Dermis microvascular lymphatic vessel endothelial cell (primary cell): ENCODE results near the gene ARHGAP15. TPM values are rescaled to one million over a fixed set of nuclear protein-coding genes. Genes with fewer than 3 reads are reported as not detected.

Experiments used
- DNase-seq, 2 donors: peaks; one replicate each; pipeline versions ENCODE4 v3.0.0 to v3.0.0-alpha.2; 2010; ENCODE audit warnings: low read depth in 2 of 2
- total RNA-seq: library from RNA; depleted of rRNA; stranded (reverse); fragments of >200 nt; gene quantifications from 2 replicates; pipeline ENCODE4 v1.2.1, GENCODE V29; 2014

The ARHGAP15 gene
- total RNA-seq, 1 donor from 2014 or later: under 0.01 TPM

DNA sequence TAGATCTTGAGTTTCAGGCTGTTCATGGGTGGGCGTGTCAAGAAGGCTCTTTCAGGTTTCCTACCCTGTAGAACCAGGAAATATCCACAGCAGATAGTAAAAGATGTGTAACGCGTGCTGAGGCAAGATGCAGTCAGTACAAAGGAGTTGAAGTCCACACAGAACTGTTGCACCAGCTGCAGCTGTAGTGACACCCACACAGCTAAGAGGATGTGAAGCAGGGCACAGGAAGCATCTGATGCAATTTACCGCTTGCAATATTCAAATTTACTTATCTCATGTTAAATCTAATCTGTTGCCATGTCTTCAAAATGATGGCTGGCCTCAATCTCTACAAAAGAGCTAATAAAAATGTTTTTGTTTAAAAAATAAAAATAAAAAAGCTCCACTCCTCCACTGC, 132.8 kb downstream of the ARHGAP15 start:
- no peak for DNase-seq

DNA sequence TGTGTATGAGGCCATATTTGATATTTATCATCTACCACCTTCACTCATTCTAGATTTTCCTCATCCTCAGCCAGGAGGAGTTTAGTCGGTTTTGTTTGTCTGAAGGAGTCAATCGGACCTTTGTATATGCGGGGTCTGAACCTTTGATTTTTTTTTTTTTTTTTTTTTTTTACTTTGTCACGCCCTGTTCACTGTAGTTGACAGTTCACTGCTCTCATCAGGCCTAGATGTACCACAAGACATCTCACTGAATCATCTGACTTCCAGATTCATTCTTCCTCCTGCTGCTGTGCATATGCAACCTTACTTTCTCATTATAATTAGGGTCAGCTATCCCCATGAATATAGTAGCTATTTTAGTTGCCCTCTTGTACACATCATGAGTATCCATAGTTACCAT, 133.2 kb downstream of the ARHGAP15 start:
- DNase-seq: no peak

DNA sequence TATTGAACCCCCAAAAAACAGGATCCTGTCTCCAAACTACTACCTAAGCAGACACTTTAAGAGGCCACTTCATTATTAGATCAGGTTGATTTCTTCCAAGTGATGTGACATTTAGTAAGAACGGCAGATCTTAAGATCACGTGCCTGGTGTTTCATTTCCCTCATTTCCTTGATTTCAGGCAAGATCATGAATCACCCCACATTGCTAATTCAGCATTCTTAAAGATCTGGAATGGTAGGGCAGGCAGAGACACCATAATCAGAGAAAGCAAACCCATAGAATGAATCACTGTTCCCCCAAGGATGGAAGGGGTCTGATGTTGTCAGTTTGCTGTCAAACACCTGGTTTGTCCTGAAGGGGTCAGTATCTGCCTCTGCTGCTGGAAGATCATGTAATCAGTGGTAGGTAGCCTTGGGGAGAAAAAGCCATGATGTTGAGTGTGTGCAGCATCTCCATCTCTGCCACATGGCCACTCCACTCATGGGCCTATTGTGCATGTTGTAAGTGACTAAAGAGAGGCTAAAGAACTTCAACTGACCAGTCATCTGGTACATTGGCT, 133.9 kb downstream of the ARHGAP15 start:
- DNase-seq: no peak

DNA sequence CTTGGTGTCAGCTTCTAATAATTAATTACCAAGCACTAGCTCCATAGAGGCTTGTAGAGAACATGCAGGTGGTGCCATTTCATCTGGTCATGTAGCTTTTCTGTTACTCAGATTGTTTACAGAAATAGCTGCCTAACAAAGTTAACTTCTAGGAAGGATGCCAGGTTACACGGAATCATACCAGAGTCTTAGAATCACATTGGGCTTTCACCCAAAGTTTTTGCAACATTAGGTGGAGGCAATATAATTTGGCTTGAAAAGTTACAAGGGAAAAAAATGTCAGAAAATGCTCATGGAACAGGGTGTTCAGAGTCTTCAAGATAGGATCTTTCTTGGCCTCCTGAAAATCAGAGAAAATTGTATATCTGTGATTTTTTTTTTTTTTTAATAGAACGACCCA, 135.6 kb downstream of the ARHGAP15 start:
- DNase-seq: no peak

DNA sequence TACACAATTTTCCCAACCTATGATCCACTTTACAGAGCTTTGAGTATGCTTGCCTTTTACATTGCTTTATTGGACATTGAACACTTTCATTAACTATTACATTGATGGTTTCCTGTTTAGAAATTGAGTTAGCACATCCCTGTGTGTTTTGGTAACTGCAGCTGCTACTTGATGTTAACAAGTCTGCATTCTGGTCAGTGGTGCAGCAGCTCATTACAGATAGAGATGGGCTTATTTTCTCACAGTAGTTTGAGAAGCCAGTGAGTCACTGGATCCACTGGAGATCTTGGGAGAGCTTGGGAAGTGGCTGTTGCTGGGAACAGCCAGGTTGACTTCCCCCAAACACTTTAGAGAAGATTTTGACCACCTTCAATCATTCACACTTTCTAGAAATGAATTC, 150.5 kb downstream of the ARHGAP15 start:
- no peak for DNase-seq

DNA sequence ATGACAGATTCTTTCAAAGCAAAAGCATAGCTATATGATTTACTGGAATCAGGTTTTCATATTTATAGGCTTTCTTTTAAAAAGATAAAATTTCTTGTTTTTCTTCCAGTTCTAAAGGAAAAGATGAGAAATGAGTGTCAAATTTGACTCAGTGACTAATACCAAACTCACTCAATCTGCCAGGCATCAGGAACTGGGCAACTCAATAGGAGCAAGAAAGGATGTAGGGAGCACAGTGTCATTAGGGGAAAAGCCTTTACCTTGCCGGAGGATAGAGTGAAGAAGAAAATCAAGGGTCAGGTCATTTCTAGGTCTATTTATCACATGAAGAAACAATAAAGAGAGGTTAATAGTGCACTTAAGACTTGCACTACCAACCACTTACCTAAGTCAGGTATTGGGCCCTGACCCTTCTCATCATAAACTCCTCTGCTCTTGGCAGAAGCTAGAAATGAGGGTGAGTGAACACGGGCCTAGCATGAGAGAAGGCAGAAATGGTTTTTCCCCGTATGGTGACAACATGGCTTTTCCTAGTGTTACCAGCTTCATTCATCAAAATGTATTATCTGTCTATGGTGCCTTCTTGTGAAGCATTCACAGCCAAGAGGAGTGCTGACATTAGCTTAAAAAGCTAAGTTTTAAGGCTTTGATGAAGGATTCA, 151.0 kb downstream of the ARHGAP15 start:
- no peak for DNase-seq

DNA sequence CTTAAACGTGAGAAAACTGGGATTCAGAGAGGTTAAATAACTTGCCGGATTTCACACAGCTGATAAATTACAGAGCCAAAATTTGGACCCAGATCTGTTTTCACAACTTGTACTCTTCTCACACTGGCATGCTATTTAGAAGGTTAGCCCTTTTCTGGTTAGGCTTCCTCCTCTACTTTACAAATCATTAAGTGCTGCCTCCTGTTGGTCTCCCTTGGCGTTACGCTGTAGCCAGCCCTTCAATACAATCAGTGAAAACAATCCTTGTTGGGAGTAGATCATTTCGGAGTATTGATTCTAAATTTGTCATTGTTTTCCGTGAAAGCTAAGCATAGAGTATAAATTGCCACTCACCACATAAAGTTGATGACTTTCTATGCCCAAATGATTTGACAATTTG, 153.5 kb downstream of the ARHGAP15 start:
- no peak for DNase-seq

DNA sequence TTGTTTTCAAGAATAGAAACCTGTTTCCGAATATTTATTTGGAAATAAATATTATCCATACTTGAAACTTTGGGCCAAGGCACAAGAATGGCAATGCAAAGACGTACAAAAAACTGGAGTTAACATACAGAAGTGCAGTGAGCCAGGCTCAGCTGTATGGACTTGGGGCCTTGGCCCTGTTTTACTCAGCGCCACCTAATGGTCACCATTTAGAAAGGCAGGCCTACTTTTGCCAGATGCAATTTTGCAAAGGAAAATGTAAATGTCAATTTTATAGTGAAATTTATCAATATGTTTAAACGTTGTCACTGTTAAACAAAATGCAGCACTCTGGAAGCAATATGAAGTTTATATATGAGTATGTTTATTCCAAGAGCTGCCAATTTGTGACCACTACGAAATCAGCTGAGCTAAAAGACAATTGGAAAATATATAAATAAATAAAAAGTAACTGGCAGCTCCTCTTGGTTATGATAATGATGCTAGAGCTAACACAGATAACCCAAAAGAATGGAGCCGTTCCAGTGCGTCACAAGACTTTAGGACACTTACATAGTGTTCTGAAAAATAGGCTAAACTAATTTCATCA, 155.0 kb downstream of the ARHGAP15 start:
- peak; percentile 10 to 41 for DNase-seq

DNA sequence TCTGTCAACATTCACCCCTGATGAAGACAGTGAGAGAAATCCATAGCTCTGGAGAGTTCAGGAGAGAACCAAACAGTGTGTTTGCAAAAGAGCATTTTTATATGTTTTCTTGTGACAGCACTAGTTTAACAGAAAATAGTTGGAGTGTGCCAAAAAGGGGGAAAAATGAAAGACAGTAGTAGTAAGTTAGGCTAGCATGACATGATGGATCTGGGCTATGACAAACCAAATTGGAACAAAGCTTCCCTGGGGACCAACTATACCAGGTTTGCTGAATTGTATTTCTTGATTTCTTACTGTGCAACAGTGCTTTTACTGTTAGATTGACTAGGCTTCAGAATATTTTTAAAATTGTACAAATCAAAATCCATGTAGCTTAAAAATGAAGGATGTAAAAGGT, 159.8 kb downstream of the ARHGAP15 start:
- no peak for DNase-seq

DNA sequence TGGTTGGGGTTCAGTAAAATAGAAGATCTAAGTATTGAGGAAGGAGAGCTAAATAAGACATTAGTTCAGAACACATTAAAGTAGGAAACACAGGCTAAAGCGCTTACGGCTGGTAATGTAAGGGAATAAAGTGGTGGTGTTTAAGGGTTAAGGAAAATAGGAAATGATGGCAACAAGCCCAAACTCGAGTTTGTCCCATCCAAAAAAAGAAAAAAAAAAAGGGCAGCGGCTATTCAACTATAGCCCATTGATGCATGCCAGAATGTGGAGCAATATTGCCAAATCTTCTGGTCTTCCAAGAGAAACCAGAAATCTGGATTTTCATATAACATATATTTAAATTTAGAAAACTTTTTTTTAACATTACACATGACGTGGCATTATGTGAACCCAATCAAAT, 161.0 kb downstream of the ARHGAP15 start:
- DNase-seq: no peak

DNA sequence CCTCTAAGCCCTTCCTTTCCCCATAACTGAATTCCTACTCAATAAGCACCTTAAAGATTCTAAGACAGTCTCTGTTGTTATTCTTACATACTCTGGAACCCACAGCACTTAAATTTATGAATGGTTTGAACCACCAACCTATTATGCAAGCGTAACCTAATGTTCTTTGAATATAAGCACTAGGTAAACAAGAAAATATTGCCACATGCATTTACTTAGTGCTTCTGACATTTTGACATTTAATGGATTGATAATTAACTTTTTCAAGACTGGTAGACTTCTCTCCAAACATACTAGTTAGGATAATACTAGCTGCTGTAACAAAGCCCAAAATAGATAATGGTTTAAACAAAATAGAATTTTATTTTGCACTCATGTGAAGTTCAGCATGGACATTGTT, 164.8 kb downstream of the ARHGAP15 start:
- no peak for DNase-seq

DNA sequence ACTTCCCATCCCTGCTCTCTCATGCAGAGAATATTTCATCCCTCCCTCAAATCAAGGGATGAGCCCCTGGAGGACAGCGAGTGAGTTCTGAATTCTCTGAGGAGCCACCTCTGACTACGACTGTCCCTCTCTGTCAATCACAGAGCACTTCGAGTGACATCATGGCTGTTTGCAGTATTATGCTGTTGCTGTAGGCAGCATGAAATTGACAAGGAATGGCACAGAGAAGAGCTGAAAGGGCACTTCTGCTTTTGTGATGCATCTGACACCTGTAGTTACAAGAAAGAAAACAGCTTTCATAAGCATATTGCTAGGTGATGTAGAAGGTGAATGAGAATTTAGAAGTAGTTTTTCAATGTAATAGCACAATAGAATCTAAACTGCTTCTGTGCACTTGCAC, 166.9 kb downstream of the ARHGAP15 start:
- DNase-seq: no peak

DNA sequence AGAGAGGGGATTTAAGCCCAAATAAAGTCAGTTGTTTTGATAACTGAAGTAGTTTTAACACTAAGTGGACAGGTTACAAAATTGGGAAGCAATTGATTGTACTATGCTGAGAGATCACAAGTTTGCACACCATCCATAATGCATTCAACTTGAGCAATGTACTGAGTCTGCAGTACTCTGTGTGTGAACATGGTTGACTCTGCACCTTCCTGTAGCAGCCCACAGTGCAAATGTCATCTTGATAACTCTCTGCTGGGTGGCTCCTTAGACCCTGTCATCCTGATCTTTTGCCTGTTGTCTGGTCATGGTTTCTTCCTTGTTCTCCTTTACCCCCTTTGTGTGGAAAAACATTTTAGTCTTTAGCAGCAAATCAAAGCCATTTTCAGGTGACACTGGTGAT, 168.0 kb downstream of the ARHGAP15 start:
- no peak for DNase-seq

DNA sequence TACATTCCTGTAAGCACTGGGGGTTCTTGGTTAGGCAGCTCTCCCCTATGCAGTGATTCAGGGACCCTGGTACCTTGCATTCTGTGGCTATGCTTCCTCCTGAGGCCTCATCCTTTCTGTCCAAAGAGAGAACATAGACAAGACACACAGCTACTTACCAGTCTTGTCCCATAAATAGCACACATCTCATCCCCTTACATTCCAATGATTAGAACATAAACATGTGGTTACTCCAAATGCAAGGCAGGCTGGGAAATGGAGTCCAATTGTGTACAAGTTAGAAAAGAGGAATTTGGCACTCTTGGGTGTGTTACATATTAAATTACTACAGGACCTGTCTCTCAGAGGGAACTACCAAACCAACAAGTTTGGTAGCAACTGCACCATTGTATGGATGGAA, 171.3 kb downstream of the ARHGAP15 start:
- DNase-seq: no peak

DNA sequence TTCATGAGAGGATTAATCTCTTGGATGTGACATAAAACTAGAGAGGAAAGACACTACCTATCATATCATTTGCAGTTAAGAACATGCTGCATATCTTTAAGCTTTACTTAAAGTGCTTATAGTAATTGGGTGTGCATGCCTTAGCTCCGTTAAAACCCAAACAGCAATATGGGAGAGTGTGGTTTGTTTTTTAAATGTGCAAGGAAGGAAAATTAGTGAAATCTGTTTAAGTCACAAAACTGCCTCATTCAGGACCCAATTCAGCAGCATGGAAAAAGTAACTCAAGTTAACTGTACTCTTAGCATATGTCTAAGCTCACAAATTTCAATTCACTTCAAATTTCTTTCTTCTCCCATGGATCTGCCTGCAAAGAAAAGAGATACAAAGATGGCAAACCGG, 182.2 kb downstream of the ARHGAP15 start:
- DNase-seq: no peak

DNA sequence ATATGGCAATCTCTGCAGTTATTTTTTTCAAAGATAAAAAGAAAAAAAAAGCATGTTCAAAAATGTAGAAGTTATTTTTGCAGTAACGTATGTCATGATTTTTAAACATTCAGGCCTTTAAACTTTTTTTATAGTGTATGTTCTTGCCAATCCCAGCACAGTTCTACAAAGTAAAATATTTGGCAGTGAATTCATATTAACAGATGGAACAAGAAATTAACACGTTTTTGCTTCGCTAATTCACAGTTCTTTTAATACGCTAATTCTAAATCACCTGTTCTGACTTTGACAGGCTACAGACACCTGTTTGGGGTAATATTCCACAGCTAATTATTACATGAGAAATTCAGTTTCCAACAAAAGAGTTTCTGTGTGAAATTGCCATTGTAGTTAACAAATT, 183.2 kb downstream of the ARHGAP15 start:
- DNase-seq: no peak

DNA sequence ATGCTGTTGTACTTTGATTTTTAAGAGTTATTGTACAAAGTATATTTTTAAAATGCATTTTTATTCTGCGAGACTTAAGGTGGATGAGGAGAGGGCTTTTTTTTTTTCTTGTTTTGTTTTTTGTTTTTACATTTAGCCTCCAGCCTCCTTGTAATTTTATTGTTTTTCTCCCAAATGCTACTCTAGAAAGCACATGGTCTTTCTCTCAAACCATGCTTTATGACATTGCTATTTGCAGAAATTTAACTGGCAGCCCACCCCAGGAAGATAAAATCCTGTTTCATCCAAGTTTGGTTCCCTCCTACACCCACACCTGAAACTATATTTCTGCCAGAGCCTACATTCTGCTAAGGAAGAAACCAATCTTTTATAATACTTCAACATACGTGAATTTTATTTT, 184.6 kb downstream of the ARHGAP15 start:
- DNase-seq: no peak

DNA sequence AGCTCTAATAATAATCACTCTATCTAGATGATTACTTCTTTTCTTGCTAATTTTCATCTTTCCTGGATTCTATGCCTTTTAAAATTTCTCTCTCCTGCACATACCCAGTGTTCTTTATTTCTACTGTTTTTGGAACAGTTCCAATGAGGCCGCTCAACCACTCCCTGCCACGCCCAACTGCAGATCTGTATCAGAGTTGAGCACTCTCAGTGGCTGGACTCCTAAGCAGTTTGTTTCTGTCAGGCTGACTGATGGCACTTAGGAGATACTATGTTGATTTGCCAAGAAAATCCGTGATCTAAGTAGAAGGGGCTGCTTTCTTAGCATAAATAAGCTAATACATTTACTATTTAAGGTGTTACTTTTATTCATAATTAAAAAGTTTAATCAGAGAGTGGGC, 192.8 kb downstream of the ARHGAP15 start:
- no peak for DNase-seq

DNA sequence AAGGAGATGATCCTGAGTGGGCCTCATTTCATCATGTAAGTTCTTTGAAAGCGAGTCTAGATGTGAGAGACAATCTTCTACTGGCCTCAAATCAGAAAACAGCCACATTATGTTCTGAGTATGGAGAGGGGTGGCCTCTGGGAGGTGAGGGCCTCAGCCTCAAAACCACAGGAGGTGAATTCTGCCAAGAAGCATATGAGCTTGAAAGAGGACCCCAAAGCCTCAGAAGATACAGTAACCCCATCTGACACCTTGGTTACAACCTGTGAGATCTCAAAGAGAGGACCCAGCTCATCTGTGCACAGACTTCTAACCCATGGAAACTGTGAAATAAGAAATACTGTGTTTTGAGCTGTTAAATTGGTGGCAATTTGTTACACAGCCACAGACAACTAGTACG, 200.1 kb downstream of the ARHGAP15 start:
- no peak for DNase-seq

DNA sequence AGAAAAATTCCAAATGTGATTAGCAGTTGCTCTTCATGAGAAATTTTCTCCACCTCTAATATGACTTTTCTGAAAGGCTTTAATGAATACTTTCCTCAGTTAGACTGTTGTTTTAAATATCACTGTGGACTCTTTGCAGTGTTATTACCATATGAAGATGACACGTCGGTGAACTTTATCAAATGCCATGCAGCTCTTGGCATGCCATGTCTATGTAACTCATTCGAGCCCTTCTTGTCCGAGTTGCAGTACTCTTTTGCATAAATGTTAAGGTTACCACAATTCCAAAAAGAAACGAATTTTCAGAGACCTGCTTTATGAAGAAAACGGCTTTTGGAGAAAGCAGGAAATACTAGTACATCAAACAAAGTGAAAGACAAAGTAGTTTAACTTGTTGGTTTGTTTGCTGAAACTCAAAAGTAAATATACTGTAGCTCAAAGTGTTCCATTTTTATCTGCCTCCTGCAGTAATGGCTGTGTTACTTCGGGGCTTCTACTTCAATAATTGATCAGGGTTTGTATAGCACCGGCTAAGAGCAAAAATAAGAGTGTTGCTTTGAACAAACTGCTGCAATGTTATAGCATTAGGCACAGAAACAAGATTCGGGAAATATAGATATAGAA, 204.1 kb downstream of the ARHGAP15 start:
- DNase-seq: no peak

DNA sequence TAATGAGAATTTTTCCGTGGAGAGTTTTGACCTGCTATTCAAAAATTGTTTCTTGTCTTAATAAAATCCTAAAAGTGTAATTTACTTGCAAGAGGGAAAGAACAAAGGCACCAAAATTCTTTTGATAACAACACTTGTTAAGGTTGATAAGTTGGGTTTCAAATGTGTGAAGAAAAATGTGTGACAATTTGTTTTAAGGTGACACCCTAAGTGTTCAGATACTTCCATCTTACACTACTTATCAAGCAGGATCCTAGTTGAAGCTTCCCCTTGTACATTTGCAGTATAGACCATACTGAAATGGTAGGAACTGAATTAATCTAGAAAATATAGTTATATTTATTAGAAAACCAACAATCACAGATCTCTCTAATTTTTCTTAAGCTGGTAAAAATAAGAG, 204.6 kb downstream of the ARHGAP15 start:
- DNase-seq: no peak

DNA sequence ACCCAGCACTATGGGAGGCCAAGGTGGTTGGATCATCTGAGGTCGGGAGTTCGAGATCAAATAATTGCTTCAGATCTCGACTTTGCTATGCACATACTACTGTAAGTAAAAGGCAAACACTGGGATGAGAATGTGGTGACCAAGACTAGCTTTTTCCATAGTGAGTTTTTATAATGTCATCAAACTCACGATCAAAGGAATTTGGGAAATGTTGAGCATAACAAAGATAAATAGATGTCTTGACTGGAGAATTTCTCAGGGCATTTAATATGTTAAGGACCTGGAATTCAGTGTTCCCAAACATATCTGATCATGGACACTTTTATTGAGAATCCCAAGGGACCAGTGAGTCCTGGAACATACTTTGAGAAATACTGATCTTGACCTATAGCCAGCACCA, 205.6 kb downstream of the ARHGAP15 start:
- DNase-seq: no peak

DNA sequence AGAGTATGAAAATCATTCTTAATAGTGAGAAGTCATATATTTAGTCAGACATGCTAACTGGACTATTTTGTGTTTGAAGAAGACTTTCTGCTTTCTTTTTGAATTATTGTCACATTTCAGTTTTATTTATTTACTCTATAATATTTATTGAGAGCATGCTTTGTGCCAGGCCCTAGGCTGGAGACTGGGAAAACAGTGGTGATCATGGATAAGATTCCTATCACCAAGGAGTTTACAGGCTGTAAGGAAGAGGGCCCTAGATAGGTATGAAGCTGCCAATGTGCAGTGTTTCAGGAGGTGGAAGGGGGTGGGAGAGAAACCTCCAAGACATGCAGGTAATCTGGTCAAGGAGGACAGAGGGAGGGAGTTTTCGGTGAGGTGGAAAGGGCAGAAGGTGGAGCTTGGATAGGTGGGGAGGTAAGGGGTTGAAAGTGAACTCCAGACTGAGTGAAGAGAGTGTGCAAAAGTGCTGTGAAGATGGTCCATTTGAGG, 207.5 kb downstream of the ARHGAP15 start:
- DNase-seq: no peak
